HEK293T (cell line): ENCODE measurements around the gene TIMM44.
"Not testable (repeated sequence)": the region's sequence is repeated elsewhere in the genome, so short reads cannot be mapped to it uniquely, and the experiment has no call there.

ENCODE experiments used
- ARNT ChIP-seq: fragments of 450-650 bp; IDR thresholded peaks from 2 replicates; pipeline ENCODE4 v1.6.1; 2017; ENCODE audit warnings: mild to moderate bottlenecking
- CTBP1 ChIP-seq: fragments of 450-650 bp; IDR thresholded peaks from 2 replicates; pipeline ENCODE4 v1.6.1; 2016; ENCODE audit warnings: borderline replicate concordance
- FOXA1 ChIP-seq: fragments of 450-650 bp; IDR thresholded peaks from 2 replicates; pipeline ENCODE4 v1.6.1; 2016; ENCODE audit warnings: mild to moderate bottlenecking
- FOXM1 ChIP-seq: fragments of 450-650 bp; IDR thresholded peaks from 2 replicates; pipeline ENCODE4 v1.6.1; 2017; ENCODE audit warnings: mild to moderate bottlenecking, borderline replicate concordance
- SP1 ChIP-seq: fragments of 450-650 bp; IDR thresholded peaks from 2 replicates; pipeline ENCODE4 v1.6.1; 2017
- SUZ12 ChIP-seq: fragments of 450-650 bp; IDR thresholded peaks from 2 replicates; pipeline ENCODE4 v1.6.1; 2016; ENCODE audit warnings: mild to moderate bottlenecking
- ZNF384 ChIP-seq: fragments of 450-650 bp; IDR thresholded peaks from 2 replicates; pipeline ENCODE4 v1.6.1; 2016

DNA sequence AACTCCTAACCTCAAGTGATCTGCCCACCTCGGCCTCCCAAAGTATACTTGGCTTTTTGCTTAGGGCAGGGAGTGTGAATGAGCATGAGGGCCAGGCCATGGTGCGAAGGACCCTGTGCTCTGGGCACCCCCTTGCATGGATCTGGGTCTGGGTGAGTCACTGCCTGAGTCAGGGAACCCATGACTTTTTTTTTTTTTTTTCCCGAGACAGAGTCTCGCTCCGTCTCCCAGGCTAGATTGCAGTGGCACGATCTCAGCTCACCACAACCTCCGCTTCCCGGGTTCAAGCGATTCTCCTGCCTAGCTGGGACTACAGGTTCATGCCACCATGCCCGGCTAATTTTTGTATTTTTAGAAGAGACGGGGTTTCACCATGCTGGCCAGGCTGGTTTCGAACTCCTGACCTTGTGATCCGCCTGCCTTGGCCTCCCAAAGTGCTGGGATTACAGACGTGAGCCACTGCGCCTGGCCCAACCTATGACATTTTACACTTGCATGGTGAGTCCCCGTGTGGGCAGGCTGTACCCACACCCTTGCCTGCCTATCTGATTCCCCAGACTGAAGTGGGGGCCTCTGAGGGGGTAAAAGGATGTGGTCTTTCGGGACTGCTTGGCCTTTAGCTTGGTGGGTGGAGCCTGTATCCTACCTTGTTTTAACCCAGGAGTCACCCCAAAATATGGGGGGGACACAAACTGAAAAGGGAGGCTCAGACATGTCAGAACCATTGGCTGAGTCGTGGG is 49.9 kb downstream of the TIMM44 start:
- TF ChIP-seq FOXM1, ARNT, CTBP1, FOXA1, ZNF384, SP1, SUZ12: not testable (repeated sequence)
